T-helper 2 cell (primary cell): ENCODE results near the gene USP49.
A peak's percentile ranks its signal among the peaks of the same experiment; 100 is the strongest.
"Not testable (repeated sequence)": the region's sequence is repeated elsewhere in the genome, so short reads cannot be mapped to it uniquely, and the experiment has no call there.

ENCODE experiments used
- DNase-seq, 5 experiments: peaks; one replicate each; pipeline versions ENCODE4 v3.0.0 to v3.0.0-alpha.2; 2012 to 2022

Gene USP49

DNA sequence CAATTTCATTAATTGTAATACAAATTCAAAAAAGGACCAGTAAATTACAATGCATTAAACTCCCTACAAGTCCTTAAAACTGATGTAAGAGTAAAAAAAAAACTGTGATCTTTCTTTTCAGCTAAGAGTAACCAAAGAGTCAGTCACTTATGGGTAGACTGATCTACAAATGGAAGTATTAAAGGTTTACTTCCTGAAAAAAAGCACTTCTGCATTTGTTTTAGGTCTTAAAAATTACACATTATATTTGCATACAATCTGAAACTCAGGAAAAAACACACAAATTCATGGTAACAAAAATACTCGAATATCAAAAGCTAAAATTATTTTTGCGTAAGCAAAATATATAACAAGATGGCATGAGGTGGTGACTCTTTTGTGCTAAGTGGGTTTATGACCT is 23.5 kb downstream of the USP49 start:
- DNase-seq, result no peak

DNA sequence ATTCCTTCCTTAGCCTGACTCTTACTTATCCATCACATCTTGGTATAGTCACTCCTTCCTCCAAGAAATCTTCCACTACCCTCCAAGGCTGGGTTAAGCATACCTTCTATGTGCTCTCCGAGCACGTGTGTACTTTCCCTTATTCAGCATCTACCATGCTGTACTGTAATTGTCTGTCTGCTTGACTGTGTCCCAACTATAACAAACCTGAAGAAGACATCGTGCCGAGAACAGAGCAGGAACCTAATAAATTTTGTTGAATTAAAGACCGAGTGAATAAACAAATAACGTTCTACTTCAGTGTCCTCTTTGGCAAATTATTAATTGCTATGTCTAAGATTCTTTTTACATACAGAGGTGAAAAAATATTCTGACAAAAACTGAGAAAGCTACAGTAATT is 35.8 kb downstream of the USP49 start:
- no peak for DNase-seq

DNA sequence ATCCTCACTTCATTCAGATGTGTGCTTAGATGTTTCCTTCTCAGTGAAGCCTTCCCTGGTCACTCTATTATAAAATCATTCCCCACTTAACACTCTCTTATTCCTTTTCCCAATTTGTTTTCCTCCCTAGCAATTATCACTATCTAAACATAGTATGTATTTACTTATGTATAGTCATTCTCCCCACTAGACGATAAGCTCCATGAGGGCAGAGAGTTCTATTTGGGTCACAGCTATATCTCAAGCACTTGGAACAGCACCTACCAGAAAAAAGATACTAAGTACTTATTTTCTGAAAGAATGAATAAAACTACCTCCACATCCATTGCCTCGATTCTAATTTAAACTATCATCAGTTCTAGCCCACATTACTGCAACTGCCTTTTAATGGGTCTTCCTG is 36.5 kb downstream of the USP49 start:
- no peak for DNase-seq

GRCh38 chr6:41850861-41851260 is 44.3 kb downstream of the USP49 start:
- no peak for DNase-seq

GRCh38 chr6:41846666-41847237 is 48.4 kb downstream of the USP49 start:
- DNase-seq, result peak in 4 of 5 experiments; percentile 11 to 58 (median 16)

- DNase-seq, result no peak
Measured at GRCh38 chr6:41843178-41843577, 52.0 kb downstream of the USP49 start.

DNA sequence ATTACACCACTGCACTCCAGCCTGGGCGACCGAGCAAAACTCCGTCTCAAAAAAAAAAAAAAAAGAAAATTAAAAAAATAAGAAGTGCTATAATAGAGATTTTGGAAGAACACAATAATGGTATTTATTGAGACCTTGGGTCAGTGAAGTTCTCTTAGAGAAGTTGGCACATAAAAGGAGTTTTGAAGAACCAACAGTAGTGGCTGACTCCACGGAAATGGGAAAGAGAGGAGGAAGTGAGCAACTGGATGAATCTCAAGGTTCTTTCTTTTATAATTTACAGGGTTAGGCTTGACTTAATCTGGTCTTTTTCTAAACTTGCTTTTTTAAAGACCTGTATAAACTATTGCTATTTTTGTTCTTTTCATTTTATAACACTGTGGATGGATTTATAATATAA is 54.8 kb downstream of the USP49 start:
- no peak for DNase-seq

DNA sequence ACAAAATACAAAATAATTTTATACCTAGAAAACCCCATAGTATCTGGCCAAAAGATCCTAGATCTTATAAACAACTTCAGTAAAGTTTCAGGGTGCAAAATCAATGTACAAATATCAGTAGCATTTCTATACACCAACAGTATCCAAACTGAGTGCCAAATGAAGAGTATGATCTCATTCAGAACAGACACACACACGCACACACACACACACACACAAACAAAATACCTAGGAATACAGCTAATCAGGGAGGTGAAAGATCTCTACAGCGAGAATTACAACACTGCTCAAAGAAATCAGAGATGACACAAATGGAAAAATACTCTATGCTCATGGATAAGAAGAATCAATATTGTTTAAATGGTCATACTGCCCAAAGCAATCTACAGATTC is 58.5 kb downstream of the USP49 start:
- no peak for DNase-seq

DNA sequence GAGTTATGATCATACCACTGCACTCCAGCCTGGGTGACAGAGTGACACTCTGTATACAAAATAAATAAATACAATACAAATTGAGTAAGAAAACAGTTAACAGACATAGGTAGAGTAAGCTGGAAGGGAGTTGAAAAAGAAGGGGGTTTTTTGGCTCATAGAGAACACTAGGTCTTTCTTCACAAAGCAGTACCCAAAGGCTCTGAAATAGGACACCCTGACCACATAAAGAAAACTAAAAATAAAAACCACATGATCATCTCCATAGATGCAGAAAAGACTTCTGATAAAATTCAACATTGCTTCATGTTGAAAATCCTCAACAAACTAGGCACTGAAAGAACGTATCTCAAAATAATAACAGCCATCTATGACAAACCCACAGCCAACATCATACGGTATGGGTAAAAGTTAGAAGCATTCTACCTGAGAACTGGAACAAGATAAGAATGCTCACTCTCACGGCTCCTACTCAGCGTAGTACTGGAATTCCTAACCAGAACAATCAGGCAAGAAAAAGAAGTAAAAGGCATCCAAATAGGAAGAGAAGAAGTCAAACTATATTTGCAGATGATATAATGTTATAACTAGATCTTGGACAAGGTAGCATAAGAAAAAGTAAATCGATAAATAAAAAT is 59.0 kb downstream of the USP49 start:
- DNase-seq, result peak in 1 of 5 experiments; percentile 5

DNA sequence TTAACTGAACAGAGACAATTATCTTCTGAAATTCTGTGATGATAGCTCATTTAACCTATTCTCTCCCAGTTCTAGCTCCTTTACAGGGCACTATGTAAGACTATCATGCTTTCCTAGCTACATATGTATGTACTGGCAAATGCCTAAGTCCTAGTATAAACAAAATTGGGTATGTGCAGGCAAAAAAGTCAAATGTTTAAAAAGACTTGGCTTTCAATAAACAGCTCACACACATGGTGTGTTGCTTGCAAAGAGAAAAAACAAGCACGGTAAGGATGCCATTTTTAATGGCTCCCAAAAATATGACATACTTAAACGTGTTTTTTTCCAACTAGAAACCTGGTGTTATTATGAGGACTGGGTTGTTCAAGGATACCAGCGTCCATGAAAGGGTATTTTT is 62.9 kb downstream of the USP49 start:
- DNase-seq, result no peak

- no peak for DNase-seq
Measured at GRCh38 chr6:41826343-41827022, 68.7 kb downstream of the USP49 start.

DNA sequence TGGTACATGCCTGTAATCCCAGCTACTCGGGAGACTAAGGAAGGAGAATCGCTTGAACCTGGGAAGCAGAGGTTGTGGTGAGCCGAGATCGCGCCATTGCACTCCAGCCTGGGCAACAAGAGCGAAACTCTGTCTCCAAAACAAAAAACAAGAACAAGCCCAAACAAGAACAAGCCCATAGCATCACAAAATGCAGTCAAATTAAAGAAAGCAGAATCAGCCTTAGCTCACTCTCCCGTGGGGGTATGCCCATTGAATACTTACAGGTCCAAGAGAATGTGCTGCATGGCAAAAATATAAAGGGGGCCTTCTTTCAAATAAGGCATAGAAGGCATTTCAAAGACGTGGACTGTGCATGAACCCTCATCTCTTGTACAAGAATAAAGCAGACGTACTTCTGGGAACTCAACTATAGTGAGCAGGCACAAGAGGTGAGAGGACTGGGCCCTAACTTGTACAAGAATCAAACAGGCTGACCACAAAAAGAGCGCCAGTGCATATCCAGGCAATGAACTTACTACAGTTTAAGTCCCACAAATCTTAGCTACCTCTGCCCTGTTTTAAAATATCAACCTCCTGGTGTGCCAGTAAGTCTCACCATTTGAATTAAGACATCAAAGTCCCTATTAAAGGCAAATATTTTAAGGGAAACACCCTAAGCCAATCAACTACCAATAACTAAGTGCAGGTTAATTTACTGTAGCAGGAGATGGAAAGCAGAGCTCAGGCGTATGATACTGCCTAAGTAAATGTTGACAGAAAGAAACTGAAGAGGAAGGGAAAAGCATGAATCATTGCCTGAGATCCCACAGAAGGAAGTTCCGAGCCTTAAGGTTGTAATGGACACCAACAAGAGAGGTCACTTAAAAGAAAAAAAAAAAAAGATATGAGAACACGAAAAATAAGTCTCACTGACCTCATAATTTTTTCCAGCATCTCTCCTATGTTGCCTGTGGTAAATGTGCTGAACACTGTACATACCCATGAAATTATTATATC is 70.3 kb downstream of the USP49 start:
- no peak for DNase-seq

- no peak for DNase-seq
Measured at GRCh38 chr6:41823178-41823577, 72.0 kb downstream of the USP49 start.

- no peak for DNase-seq
Measured at GRCh38 chr6:41822021-41822420, 73.2 kb downstream of the USP49 start.

DNA sequence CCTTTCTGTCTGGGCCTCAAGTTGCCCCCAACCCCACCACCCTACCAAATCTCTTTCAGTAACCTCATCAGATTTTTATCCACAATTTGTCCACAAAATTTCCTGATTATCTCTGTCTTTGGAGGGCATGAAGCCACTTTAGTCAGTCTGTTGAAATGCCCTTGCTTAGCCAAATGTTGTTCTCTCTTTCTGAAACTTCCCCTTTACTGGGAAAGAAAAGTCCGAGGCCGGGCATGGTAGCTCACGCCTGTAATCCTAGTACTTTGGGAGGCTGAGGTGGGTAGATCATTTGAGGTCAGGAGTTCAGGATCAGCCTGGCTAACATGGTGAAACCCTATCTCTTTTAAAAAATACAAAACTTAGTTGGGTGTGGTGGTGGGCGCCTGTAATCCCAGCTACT is 73.9 kb downstream of the USP49 start:
- no peak for DNase-seq

DNA sequence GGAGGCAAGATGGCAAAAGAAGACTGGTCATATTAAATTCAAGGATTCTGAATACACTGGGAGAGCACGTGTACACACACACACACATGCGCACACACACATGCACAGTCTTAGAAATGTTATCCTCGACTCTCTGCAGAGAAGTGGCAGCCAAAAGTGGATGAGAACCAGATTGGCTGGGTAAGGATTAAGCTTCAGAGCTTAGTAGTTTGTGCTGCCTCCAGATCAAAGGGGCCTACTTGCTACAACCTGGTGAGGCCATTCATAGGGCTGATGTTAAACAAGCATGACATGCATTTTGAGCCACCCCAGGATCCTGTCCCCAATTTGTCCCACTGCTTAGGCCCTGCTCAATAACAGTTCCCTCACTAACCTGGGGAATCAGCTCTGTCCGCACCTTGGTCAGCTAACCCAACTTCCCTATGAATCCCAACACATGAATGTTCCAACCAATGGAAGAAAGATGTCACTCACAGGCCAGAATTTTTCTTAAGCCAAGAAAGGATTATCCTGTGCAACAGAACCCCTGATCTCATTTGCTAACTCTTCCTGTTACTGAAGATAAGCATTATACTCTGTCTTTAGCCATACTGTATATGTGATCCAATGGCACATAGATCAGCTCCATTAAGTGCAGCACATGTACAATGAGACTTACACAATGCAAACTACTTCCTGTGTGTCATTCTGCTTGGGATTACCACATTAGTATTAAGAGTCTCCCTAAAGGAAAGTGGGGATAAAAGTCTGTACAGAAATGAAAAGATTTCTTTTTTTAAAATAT is 76.7 kb downstream of the USP49 start:
- no peak for DNase-seq

- DNase-seq, result no peak
Measured at GRCh38 chr6:41815587-41815986, 79.6 kb downstream of the USP49 start.

GRCh38 chr6:41814629-41815028 is 80.5 kb downstream of the USP49 start:
- DNase-seq, result no peak

- DNase-seq, result no peak
Measured at GRCh38 chr6:41813956-41814355, 81.2 kb downstream of the USP49 start.

- no peak for DNase-seq
Measured at GRCh38 chr6:41813469-41813868, 81.7 kb downstream of the USP49 start.

- not testable (repeated sequence) for DNase-seq
Measured at GRCh38 chr6:41811946-41812345, 83.2 kb downstream of the USP49 start.

- no peak for DNase-seq
Measured at GRCh38 chr6:41811095-41811494, 84.1 kb downstream of the USP49 start.
